Suprapubic skin (tissue), 4 donors: ENCODE results near the gene COL23A1. TPM values are rescaled to one million over a fixed set of nuclear protein-coding genes. Genes with fewer than 3 reads are reported as not detected.

Experiments used
- DNase-seq, 2 donors: peaks; one replicate each; pipeline ENCODE4 v3.0.0-alpha.2; 2019; ENCODE audit warnings: low spot score in 2 of 2
- H3K27ac ChIP-seq: fragments of 200-600 bp; sonication (generic); one replicate; pipeline ENCODE4 v1.5.1; 2019
- H3K27me3 ChIP-seq: fragments of 200-600 bp; sonication (generic); one replicate; pipeline ENCODE4 v1.5.1; 2019
- H3K36me3 ChIP-seq: fragments of 200-600 bp; sonication (generic); one replicate; pipeline ENCODE4 v1.5.1; 2019
- H3K4me1 ChIP-seq: fragments of 200-600 bp; sonication (generic); one replicate; pipeline ENCODE4 v1.5.1; 2019
- H3K4me3 ChIP-seq: fragments of 200-600 bp; sonication (generic); one replicate; pipeline ENCODE4 v1.5.1; 2019; ENCODE audit warnings: mild to moderate bottlenecking
- H3K9me3 ChIP-seq: fragments of 200-600 bp; sonication (generic); one replicate; pipeline ENCODE4 v1.5.1; 2019
- EP300 ChIP-seq: sonication (generic); formaldehyde crosslinking; IDR thresholded peaks from one replicate; pipeline ENCODE4 v1.6.1; 2017; ENCODE audit warnings: antibody characterized with exemption
- POLR2A ChIP-seq, 2 donors: fragments of 450-650 bp; IDR thresholded peaks; one replicate each; pipeline ENCODE4 v1.6.1; 2017; ENCODE audit warnings: antibody characterized with exemption in 2 of 2, mild to moderate bottlenecking in 2 of 2, moderate library complexity in 2 of 2
- POLR2AphosphoS5 ChIP-seq, 3 donors: sonication (generic); formaldehyde crosslinking; IDR thresholded peaks; one replicate each; pipeline ENCODE4 v1.6.1; 2017; ENCODE audit warnings: antibody characterized with exemption in 3 of 3
- WGBS: methylation state at CpG from one replicate; pipeline ENCODE4 v1.1.5; 2018; 5-methylcytosine and 5-hydroxymethylcytosine counted together
- total RNA-seq, 4 donors: library from RNA; depleted of rRNA; stranded (reverse); fragments of >200 nt; gene quantifications; one replicate each; pipeline ENCODE4 v1.1.0, GENCODE V29; 2016
- TF ChIP-seq, protein P1 (sequence below), 2 donors: fragments of 200-600 bp in 1 of 2; fragments of 450-650 bp in 1 of 2; sonication (generic) in 1 of 2; IDR thresholded peaks; one replicate each; pipeline ENCODE4 v1.5.1; 2016 to 2019; ENCODE audit warnings: antibody characterized with exemption in 2 of 2, mild to moderate bottlenecking in 1 of 2, moderate library complexity in 1 of 2

Gene COL23A1
- total RNA-seq, 4 donors from 2014 or later, result 1.6 to 4.4 (median 3.4) TPM

DNA sequence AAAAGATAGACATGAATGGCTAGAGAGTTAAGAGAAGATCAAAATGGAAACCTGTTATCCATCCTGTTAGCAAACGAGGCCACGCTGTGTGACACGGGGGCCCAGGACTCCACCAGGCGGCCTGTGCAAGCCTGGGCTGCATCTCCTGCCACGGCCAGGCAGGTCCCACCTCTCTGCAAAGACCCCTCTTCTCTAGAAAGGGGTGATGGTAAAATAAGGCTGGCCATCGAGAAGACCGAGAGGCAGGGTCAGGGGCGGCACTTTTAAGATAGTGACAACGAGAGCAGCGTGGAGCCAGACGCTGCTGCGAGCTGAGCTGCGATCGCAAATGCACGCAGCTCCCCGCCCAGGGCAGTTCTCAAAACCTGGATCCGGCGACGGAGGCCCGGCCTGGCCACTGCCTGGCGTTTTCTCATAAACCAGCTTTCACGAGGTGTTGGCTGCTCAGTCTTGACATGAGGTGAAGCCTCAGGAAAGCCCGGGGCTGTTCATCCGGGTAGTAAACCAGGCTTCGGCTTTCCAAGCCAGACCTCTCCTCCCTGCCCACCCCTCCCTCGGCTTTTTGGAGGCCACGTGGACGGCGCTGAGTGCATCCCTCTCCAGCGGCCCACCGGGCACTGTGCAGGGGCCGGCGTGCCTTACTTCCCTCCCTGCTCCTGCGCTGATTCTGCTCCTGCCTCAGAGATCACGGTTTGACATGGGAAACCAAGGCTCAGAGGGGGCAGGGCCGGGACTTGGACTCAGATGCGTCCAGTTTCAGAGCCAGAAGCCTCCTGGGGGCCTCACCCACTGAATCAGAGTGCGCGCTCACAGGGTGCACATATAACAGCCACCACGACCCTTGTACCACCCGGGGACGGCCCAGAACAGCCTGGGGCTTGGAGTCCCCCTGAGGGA, 206.0 kb downstream of the COL23A1 start:
- no peak for DNase-seq
- Histone ChIP-seq H3K27ac (no peak overlapping the region), H3K4me1 (peaks cover 6% of the 10 kb centered on the region), H3K27me3 (peaks cover 20% of the 10 kb centered on the region), H3K36me3 (no peaks in the 10 kb centered on the region), H3K4me3 (no peak overlapping the region), H3K9me3 (no peaks in the 10 kb centered on the region)
- WGBS, result 71% methylated on average over 36 of the region's 42 CpGs
- no peak for TF ChIP-seq POLR2A (IDR thresholded peaks at IDR 0.05)
- TF ChIP-seq, protein P1, sequence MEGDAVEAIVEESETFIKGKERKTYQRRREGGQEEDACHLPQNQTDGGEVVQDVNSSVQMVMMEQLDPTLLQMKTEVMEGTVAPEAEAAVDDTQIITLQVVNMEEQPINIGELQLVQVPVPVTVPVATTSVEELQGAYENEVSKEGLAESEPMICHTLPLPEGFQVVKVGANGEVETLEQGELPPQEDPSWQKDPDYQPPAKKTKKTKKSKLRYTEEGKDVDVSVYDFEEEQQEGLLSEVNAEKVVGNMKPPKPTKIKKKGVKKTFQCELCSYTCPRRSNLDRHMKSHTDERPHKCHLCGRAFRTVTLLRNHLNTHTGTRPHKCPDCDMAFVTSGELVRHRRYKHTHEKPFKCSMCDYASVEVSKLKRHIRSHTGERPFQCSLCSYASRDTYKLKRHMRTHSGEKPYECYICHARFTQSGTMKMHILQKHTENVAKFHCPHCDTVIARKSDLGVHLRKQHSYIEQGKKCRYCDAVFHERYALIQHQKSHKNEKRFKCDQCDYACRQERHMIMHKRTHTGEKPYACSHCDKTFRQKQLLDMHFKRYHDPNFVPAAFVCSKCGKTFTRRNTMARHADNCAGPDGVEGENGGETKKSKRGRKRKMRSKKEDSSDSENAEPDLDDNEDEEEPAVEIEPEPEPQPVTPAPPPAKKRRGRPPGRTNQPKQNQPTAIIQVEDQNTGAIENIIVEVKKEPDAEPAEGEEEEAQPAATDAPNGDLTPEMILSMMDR (IDR thresholded peaks at IDR 0.05), result no peak
- no peak for TF ChIP-seq POLR2AphosphoS5 (IDR thresholded peaks at IDR 0.05)
- TF ChIP-seq EP300, result no peak

DNA sequence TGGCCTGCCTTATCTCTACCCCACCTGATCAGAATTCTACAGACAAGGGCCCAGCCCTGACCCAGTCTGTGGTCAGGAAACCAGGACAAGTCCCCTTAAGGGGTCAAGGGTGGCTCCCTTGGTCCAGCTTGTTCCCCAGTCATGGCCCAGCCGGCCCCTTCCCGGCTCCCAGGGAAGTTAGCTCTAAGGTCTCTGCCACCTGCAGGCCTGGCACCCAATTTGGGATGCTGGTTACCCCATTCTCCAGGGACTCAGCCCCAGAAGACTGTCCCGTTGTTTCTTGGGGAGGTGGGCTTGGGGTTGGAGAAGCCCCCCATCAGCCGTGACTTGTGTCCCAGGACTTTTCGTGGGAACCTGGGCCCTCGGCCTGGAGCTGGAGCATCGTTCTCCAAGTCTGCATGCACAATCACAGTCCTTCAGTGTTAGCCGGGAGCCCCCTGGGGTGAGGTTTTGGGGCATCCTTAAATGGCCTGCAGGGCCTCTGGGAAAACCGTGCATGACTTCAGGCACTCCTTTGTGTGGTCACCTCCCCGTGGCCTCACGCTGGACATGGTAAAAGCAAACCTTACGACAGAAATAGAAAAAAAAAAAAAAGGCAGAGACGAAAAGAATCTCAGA, 206.8 kb downstream of the COL23A1 start:
- no peaks in the 10 kb centered on the region for H3K9me3 ChIP-seq
- no peaks in the 10 kb centered on the region for H3K36me3 ChIP-seq
- H3K4me1 ChIP-seq, result peaks cover 6% of the 10 kb centered on the region
- WGBS, result 94% methylated on average over 11 of the region's 13 CpGs
- DNase-seq, result no peak
- peaks cover 20% of the 10 kb centered on the region for H3K27me3 ChIP-seq
- H3K27ac ChIP-seq, result no peak overlapping the region
- TF ChIP-seq EP300 (no peak), POLR2A (IDR thresholded peaks at IDR 0.05) (no peak), POLR2AphosphoS5 (IDR thresholded peaks at IDR 0.05) (no peak)
- TF ChIP-seq, protein P1 (IDR thresholded peaks at IDR 0.05), result no peak
- H3K4me3 ChIP-seq, result no peak overlapping the region

DNA sequence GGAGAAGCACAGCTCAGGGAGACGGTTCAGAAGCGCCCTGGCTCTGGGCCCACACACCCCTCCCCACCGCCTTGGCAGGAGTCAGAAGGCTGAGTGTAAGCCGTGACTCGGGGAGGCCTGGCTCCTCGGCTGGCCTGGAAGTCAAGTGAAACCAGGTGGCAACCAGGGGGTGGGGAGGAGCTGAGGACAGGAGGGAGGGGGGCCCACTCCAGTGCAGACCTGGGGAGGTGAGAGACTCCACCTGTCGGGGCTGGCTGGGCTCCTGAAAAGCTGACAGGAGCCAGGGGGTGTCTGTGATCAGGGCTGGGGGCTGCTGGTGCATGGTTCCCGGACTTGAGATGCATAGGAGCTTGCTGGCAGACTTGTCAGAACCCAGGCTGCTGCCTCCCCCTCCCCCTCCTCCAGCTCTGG, 207.4 kb downstream of the COL23A1 start:
- TF ChIP-seq, protein P1 (IDR thresholded peaks at IDR 0.05), result no peak
- TF ChIP-seq POLR2A (IDR thresholded peaks at IDR 0.05), result no peak
- H3K36me3 ChIP-seq, result no peaks in the 10 kb centered on the region
- no peak overlapping the region for H3K4me3 ChIP-seq
- no peak overlapping the region for H3K27ac ChIP-seq
- DNase-seq, result no peak
- H3K27me3 ChIP-seq, result peaks cover 20% of the 10 kb centered on the region
- peaks cover 6% of the 10 kb centered on the region for H3K4me1 ChIP-seq
- 66% methylated on average over 5 of the region's 8 CpGs for WGBS
- no peaks in the 10 kb centered on the region for H3K9me3 ChIP-seq

DNA sequence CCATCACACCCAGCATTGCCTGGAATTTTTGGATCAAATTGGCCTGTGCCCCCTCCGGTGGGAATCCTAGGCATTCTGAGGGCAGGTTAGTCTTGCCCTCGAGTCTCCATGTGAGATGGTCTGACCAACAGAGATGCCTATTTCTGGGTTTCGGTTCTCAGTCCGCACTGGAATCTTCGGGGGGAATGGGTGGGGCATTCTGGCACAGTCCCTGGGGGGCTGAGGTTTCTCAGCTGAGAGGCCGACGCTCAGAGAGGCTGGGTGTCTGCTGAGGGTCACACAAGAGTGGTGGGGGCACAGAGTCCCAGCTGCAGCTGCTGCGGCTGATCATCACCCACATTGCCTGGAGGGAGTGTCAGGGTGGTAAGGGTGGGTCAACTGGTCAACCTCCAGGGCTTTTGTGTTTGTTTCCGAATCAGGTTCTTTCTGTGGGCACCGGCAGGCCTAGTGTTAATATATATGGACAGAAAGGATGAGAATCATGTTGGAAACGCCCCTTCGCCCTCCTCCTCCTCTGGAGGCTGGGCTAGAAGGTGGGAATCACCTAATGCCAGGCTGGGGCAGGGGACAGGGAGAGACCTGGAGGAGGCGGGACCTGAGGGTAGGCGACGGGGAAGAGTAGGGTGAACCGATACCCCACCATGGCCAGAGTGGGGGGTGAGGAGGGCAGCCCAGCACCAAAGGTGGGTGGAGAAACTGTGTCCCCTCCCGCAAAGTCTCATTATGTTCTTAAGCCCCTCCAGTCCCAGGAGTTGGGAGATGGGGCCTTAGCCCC, 208.1 kb downstream of the COL23A1 start:
- no peak overlapping the region for H3K27ac ChIP-seq
- H3K9me3 ChIP-seq, result no peaks in the 10 kb centered on the region
- DNase-seq, result no peak
- TF ChIP-seq POLR2A (IDR thresholded peaks at IDR 0.05) (no peak), EP300 (no peak)
- TF ChIP-seq, protein P1 (IDR thresholded peaks at IDR 0.05), result no peak
- H3K4me1 ChIP-seq, result peaks cover 6% of the 10 kb centered on the region
- H3K4me3 ChIP-seq, result no peak overlapping the region
- no peaks in the 10 kb centered on the region for H3K36me3 ChIP-seq
- H3K27me3 ChIP-seq, result peaks cover 20% of the 10 kb centered on the region
- 90% methylated on average over 12 of the region's 17 CpGs for WGBS

DNA sequence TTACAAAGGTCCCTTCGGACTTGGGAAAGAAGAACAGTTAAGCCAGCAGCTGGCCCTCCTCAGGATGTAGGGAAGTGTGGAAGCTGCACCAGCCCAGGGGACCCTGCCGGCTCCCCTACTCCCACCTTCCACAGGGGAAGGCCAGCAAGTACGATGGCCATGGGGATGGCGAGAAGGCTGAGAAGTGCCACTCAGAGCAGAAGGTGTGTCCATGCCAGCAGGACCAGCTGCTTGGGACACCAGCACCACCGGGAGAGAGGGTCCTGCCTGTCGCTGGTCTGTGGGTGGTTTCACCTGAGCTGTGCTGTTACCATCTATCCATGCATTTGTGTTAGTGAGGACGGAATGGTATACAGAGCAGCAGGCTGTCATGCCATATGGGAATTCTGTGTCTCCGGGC, 209.0 kb downstream of the COL23A1 start:
- Histone ChIP-seq H3K27ac (no peak overlapping the region), H3K36me3 (no peaks in the 10 kb centered on the region), H3K9me3 (no peaks in the 10 kb centered on the region), H3K4me1 (peaks cover 6% of the 10 kb centered on the region), H3K27me3 (peaks cover 17% of the 10 kb centered on the region), H3K4me3 (no peak overlapping the region)
- TF ChIP-seq POLR2A (IDR thresholded peaks at IDR 0.05) (no peak), EP300 (no peak), POLR2AphosphoS5 (IDR thresholded peaks at IDR 0.05) (no peak)
- TF ChIP-seq, protein P1 (IDR thresholded peaks at IDR 0.05), result no peak
- no peak for DNase-seq
- 98% methylated on average over 8 of the region's 8 CpGs for WGBS
